GM12878 (cell line): ENCODE measurements around the gene TNNT2. TPM values are rescaled to one million over a fixed set of nuclear protein-coding genes. Genes with fewer than 3 reads are reported as not detected.

ENCODE experiments used
- ATAC-seq: fragments of 200-7000 bp; cut with Tn5 transposase; 3 replicates; pipeline ENCODE4 v1.9.1; 2020; ENCODE audit warnings: mild to moderate bottlenecking, moderate library complexity
- BruUV-seq: library from RNA; stranded (reverse); fragments of 400-500 nt; replicated peaks from 2 replicates; lab custom pipeline; 2021; lab: Mats Ljungman, UMichigan
- CTCF ChIA-PET: fragments of 300-600 bp; sonication (Branson Sonifier 250); formaldehyde crosslinking; extraction: SDS; loops from one replicate; lab custom pipeline; 2021; ENCODE audit warnings: inconsistent platforms; lab: Yijun Ruan, JAX
- POLR2A ChIA-PET: fragments of 350-600 bp; formaldehyde crosslinking; extraction: SDS; loops from one replicate; lab custom pipeline; 2021; ENCODE audit warnings: inconsistent platforms; lab: Charles Lee
- RAD21 ChIA-PET: fragments of 300-600 bp; sonication (Branson Sonifier 250); formaldehyde crosslinking; loops from one replicate; lab custom pipeline; 2023; ENCODE audit warnings: antibody characterized with exemption; ENCODE audit not compliant: unreplicated experiment; lab: Charles Lee
- SMC1A ChIA-PET: fragments of 300-600 bp; sonication (Branson Sonifier 250); formaldehyde crosslinking; loops from one replicate; lab custom pipeline; 2023; ENCODE audit not compliant: unreplicated experiment, uncharacterized antibody; lab: Charles Lee
- DNase-seq: peaks from one replicate; pipeline ENCODE4 v3.0.0-alpha.2; 2011; ENCODE audit warnings: low read depth, low spot score
- FAIRE-seq: peaks from 3 replicates; lab custom pipeline; 2011; peaks lifted over from hg19 to GRCh38; lab: Jason Lieb, UNC
- H2AFZ ChIP-seq: 2 replicates; pipeline ENCODE4 v1.6.0; 2011; ENCODE audit warnings: low read depth, low read length, control low read depth; ENCODE audit not compliant: control insufficient read depth
- H3K27ac ChIP-seq: 2 replicates; pipeline ENCODE4 v1.5.1; 2011; ENCODE audit warnings: control low read depth; ENCODE audit not compliant: control insufficient read depth, insufficient read depth
- H3K27me3 ChIP-seq, 2 experiments: replicated peaks in 1 of 2; 2 replicates each; pipeline versions ENCODE4 v1.6.0 to v1.6.1; 2011; ENCODE audit warnings: low read length in 1 of 2; ENCODE audit not compliant: control insufficient read depth in 2 of 2, insufficient read depth in 2 of 2
- H3K36me3 ChIP-seq, 2 experiments: 2 replicates each; pipeline ENCODE4 v1.5.1; 2011; ENCODE audit warnings: low read length in 1 of 2; ENCODE audit not compliant: control insufficient read depth in 2 of 2, insufficient read depth in 2 of 2
- H3K4me1 ChIP-seq: 2 replicates; pipeline ENCODE4 v1.6.1; 2011; ENCODE audit warnings: mild to moderate bottlenecking, low read length, moderate library complexity, mixed read lengths; ENCODE audit not compliant: control insufficient read depth, insufficient read depth
- H3K4me2 ChIP-seq: 2 replicates; pipeline ENCODE4 v1.6.0; 2011; ENCODE audit warnings: control low read depth; ENCODE audit not compliant: control insufficient read depth, insufficient read depth
- H3K4me3 ChIP-seq: fragments of 200-600 bp; sonication (generic); 2 replicates; pipeline ENCODE4 v1.5.1; 2016
- H3K79me2 ChIP-seq: 2 replicates; pipeline ENCODE4 v1.6.0; 2011; ENCODE audit warnings: low read length; ENCODE audit not compliant: control insufficient read depth, insufficient read depth
- H3K9ac ChIP-seq: 2 replicates; pipeline ENCODE4 v1.8.0; 2011; ENCODE audit warnings: low read length, control low read depth, mixed read lengths; ENCODE audit not compliant: control insufficient read depth, insufficient read depth
- H3K9me3 ChIP-seq: replicated peaks from 3 replicates; pipeline ENCODE4 v1.5.1; 2011; ENCODE audit warnings: mild to moderate bottlenecking, low read length; ENCODE audit not compliant: control insufficient read depth, insufficient read depth
- H4K20me1 ChIP-seq: 2 replicates; pipeline ENCODE4 v1.6.0; 2011; ENCODE audit not compliant: control insufficient read depth, insufficient read depth
- BRCA1 ChIP-seq: IDR thresholded peaks from 2 replicates; pipeline ENCODE4 v1.6.1; 2011; ENCODE audit warnings: low read depth, low read length, improper control_type of control experiment
- E4F1 ChIP-seq: fragments of 450-650 bp; IDR thresholded peaks from 2 replicates; pipeline ENCODE4 v1.6.1; 2018; ENCODE audit warnings: borderline replicate concordance, mild to moderate bottlenecking; ENCODE audit not compliant: partially characterized antibody
- EED ChIP-seq: sonication (generic); IDR thresholded peaks from 2 replicates; pipeline ENCODE4 v1.6.1; 2016; ENCODE audit warnings: antibody characterized with exemption, low read depth
- GABPA ChIP-seq: IDR thresholded peaks from 2 replicates; pipeline ENCODE4 v1.6.1; 2014; ENCODE audit warnings: antibody characterized with exemption, low read depth, mild to moderate bottlenecking, inconsistent platforms
- MXI1 ChIP-seq: fragments of 150-350 bp; IDR thresholded peaks from 2 replicates; pipeline ENCODE4 v1.6.1; 2011; ENCODE audit warnings: low read depth, mild to moderate bottlenecking, inconsistent platforms, low read length, improper control_type of control experiment
- PML ChIP-seq: IDR thresholded peaks from 2 replicates; pipeline ENCODE4 v1.6.1; 2012; ENCODE audit warnings: low read length, inconsistent platforms
- POLR2AphosphoS5 ChIP-seq: IDR thresholded peaks from 2 replicates; pipeline ENCODE4 v1.6.1; 2011; ENCODE audit warnings: mild to moderate bottlenecking, low read length, inconsistent platforms
- SMARCA5 ChIP-seq: fragments of 450-650 bp; IDR thresholded peaks from 2 replicates; pipeline ENCODE4 v1.6.1; 2017; ENCODE audit warnings: mild to moderate bottlenecking
- SP1 ChIP-seq: IDR thresholded peaks from one replicate; pipeline ENCODE4 v1.6.1; 2011; ENCODE audit warnings: low read depth, low read length
- SREBF1 ChIP-seq: IDR thresholded peaks from 2 replicates; pipeline ENCODE4 v1.6.1; 2012; ENCODE audit warnings: mild to moderate bottlenecking, low read length
- SUPT20H ChIP-seq: IDR thresholded peaks from 2 replicates; pipeline ENCODE4 v1.6.1; 2011; ENCODE audit warnings: low read depth, mild to moderate bottlenecking, low read length, moderate library complexity, borderline replicate concordance; ENCODE audit not compliant: control insufficient read depth
- TCF3 ChIP-seq: IDR thresholded peaks from 2 replicates; pipeline ENCODE4 v1.6.1; 2012; ENCODE audit warnings: low read depth, mild to moderate bottlenecking, low read length, borderline replicate concordance; ENCODE audit not compliant: insufficient read depth
- ZNF217 ChIP-seq: fragments of 450-650 bp; IDR thresholded peaks from 2 replicates; pipeline ENCODE4 v1.6.1; 2017; ENCODE audit warnings: antibody characterized with exemption, mild to moderate bottlenecking
- ZSCAN29 ChIP-seq: fragments of 450-650 bp; IDR thresholded peaks from 2 replicates; pipeline ENCODE4 v1.6.1; 2017; ENCODE audit warnings: mild to moderate bottlenecking, moderate library complexity
- ZZZ3 ChIP-seq: IDR thresholded peaks from 2 replicates; pipeline ENCODE4 v1.6.1; 2011; ENCODE audit warnings: low read depth; ENCODE audit not compliant: control insufficient read depth, insufficient read length
- WGBS: methylation state at CpG from one replicate; pipeline ENCODE4 v1.1.6; 2016; ENCODE audit warnings: low lambda C conversion rate; ENCODE audit not compliant: insufficient replicate concordance, insufficient coverage; ENCODE audit errors: missing lambda C conversion rate; 5-methylcytosine and 5-hydroxymethylcytosine counted together
- in situ Hi-C: fragments of 300-500 bp; cut with MboI; formaldehyde crosslinking; loops from 9 replicates; pipeline ENCODE4 v1.14.3; 2018; ENCODE audit warnings: mixed read lengths
- intact Hi-C: fragments of 100-400 bp; cut with micrococcal nuclease; formaldehyde crosslinking; loops from one replicate; pipeline ENCODE4 v1.14.2; 2022; ENCODE audit not compliant: unreplicated experiment
- polyA plus RNA-seq, 11 experiments: library from polyadenylated mRNA; depleted of rRNA in 4 of 11; unstranded in 6 of 11; stranded (reverse) in 5 of 11; fragments of >200 nt; fragmentation: Nextera tagmentation in 4 of 11; fragmentation: Illumina TruSeq in 1 of 11; extraction: Ambion mirVana in 4 of 11; extraction: Trizol in 1 of 11; gene quantifications; 1 replicate in 1 of 11; 2 replicates in 10 of 11; pipeline versions ENCODE4 v1.2.1 to v1.2.3, GENCODE V29; 2011 to 2016; ENCODE audit warnings: inconsistent platforms in 2 of 11, missing spikeins in 2 of 11, low read depth in 1 of 11
- total RNA-seq, 4 experiments: library from RNA; depleted of rRNA in 3 of 4; stranded (reverse); fragments of >200 nt in 3 of 4; fragmentation: Illumina TruSeq in 1 of 4; extraction: Trizol in 1 of 4; gene quantifications; 2 replicates each; pipeline versions ENCODE4 v1.2.1 to v1.2.3, GENCODE V29; 2013 to 2021

Gene TNNT2
- total and polyA plus RNA-seq, 10 of the 15 experiments (the other 5 are each of a cell fraction or from before 2014, with no cell fraction given) = 2.2 TPM; not detected in 9

- H3K36me3 ChIP-seq = no peaks in the 10 kb centered on the region
- H3K9ac ChIP-seq = no peak overlapping the region
- in situ Hi-C loops = no loop called here
- TF ChIP-seq PML (no peak), SREBF1 (no peak), BRCA1 (no peak), POLR2AphosphoS5 (no peak)
- RAD21 ChIA-PET = interaction anchor here (1.1 to 17.4 kb wide), 2 partner anchors 22 to 29 kb away, joined by 3 to 340 read pairs; no protein-coding TSS in a partner anchor
- DNase-seq (no peak), ATAC-seq (no peak), FAIRE-seq (no peak)
- no peak overlapping the region for H3K4me3 ChIP-seq
- SMC1A ChIA-PET = interaction anchor here (1.2 to 19.4 kb wide), 7 partner anchors 21 to 128 kb away, joined by 4 to 374 read pairs (median 8); partner anchors contain the start of gene TNNI1
- no peak overlapping the region for H2AFZ ChIP-seq
- H3K9me3 ChIP-seq = no peaks in the 10 kb centered on the region
- no TSS peak for BruUV-seq
- CTCF ChIA-PET = interaction anchor here (0.6 to 17.8 kb wide), 11 partner anchors 9 to 130 kb away, joined by 3 to 623 read pairs (median 11); partner anchors contain the start of gene TNNI1
- H3K27me3 ChIP-seq = no peaks in the 10 kb centered on the region; a peak in 1 of 4 replicates
- H3K4me1 ChIP-seq = no peaks in the 10 kb centered on the region
- no peak overlapping the region for H3K4me2 ChIP-seq
- POLR2A ChIA-PET = interaction anchor here (18.2 kb wide), 1 partner anchor 21 kb away, joined by 228 read pairs; no protein-coding TSS in a partner anchor
- H3K79me2 ChIP-seq = no peaks in the 10 kb centered on the region
- 14% methylated on average over 4 of the region's 4 CpGs for WGBS
- intact Hi-C loops = no loop called here
- H4K20me1 ChIP-seq = no peaks in the 10 kb centered on the region; the same call in 1 of the 2 replicates
- H3K27ac ChIP-seq = no peak overlapping the region
Measured at GRCh38 chr1:201384406-201384782, 6.9 kb upstream of the TNNT2 start.

DNA sequence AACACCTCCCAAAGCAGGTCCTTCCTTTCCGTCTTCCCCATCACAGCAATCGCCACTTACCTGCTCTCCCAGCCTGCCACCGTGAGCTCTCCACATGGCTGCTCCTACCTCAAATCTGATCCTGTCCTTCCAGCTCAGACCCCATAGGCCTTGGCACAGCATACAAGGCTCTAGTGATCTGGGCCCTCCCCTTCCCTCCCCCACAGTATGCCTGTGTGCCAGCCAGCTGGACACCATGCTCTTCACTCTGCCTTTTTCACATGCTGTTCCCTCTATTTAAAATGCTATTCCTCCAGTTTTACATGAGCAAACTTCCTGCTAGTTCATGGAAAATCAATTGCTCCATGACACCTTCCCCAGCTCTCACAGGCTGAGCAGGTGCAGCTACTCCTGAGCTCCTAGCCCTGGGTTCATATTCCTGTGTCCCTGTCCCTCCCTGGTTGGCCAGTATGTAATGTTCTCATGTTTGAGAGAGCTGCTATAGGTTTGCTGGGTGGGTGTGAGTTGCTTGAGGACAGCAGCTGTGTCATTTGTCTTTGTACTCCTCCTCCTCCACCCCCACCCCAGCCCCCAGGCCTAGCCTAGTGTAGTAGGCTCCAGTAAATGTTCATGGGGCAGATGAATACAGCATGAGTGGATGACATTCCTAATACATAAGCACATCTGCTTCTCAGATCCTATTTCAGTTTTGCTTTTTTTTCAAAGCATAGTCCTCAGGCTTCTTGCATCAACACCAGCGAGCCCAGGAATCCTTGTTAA lies 6.3 kb upstream of the TNNT2 start:
- no peaks in the 10 kb centered on the region for H3K9me3 ChIP-seq
- no TSS peak for BruUV-seq
- H4K20me1 ChIP-seq = no peaks in the 10 kb centered on the region; the same call in 1 of the 2 replicates
- ATAC-seq (no peak), DNase-seq (no peak), FAIRE-seq (no peak)
- in situ Hi-C loops (no loop called here), intact Hi-C loops (no loop called here)
- H3K27ac ChIP-seq = no peak overlapping the region
- SMC1A ChIA-PET = interaction anchor here (1.2 to 19.4 kb wide), 3 partner anchors 22 to 97 kb away, joined by 4 to 374 read pairs (median 8); no protein-coding TSS in a partner anchor
- no peak overlapping the region for H3K4me3 ChIP-seq
- RAD21 ChIA-PET = interaction anchor here (0.6 to 17.4 kb wide), 4 partner anchors 22 to 85 kb away, joined by 3 to 340 read pairs (median 3); partner anchors contain the start of gene PHLDA3
- no peaks in the 10 kb centered on the region for H3K79me2 ChIP-seq
- 35% methylated on average over 4 of the region's 4 CpGs for WGBS
- H3K36me3 ChIP-seq = no peaks in the 10 kb centered on the region
- POLR2A ChIA-PET = interaction anchor here (18.2 kb wide), 1 partner anchor 21 kb away, joined by 228 read pairs; no protein-coding TSS in a partner anchor
- H3K4me1 ChIP-seq = no peaks in the 10 kb centered on the region
- H3K4me2 ChIP-seq = no peak overlapping the region
- H3K9ac ChIP-seq = no peak overlapping the region
- H3K27me3 ChIP-seq = no peaks in the 10 kb centered on the region; a peak in 1 of 4 replicates
- CTCF ChIA-PET = interaction anchor here (0.5 to 17.8 kb wide), 9 partner anchors 8 to 130 kb away, joined by 3 to 623 read pairs (median 6); no protein-coding TSS in a partner anchor
- H2AFZ ChIP-seq = no peak overlapping the region
- TF ChIP-seq ZSCAN29 = no peak
- no peak for TF ChIP-seq E4F1
- TF ChIP-seq ZZZ3 = no peak
- no peak for TF ChIP-seq MXI1
- no peak for TF ChIP-seq TCF3
- no peak for TF ChIP-seq SMARCA5
- no peak for TF ChIP-seq GABPA
- no peak for TF ChIP-seq SUPT20H
- no peak for TF ChIP-seq ZNF217
- no peak for TF ChIP-seq EED
- no peak for TF ChIP-seq SP1
